H9 (cell line): ENCODE measurements around the gene AP1G2. TPM values are rescaled to one million over a fixed set of nuclear protein-coding genes. Genes with fewer than 3 reads are reported as not detected.
A peak's percentile ranks its signal among the peaks of the same experiment; 100 is the strongest.

Experiments
- DNase-seq: peaks from one replicate; pipeline ENCODE4 v3.0.0-alpha.2; 2017
- H2AFZ ChIP-seq: one replicate; pipeline ENCODE4 v1.6.1; 2013; ENCODE audit warnings: mild to moderate bottlenecking, low read length, control low read depth, moderate library complexity
- H2AK5ac ChIP-seq: 2 replicates; pipeline ENCODE4 v1.6.1; 2013; ENCODE audit warnings: low read length, control low read depth, mixed read lengths; ENCODE audit not compliant: insufficient read length
- H2BK120ac ChIP-seq: one replicate; pipeline ENCODE4 v1.6.1; 2013; ENCODE audit warnings: low read depth, mild to moderate bottlenecking, low read length, control low read depth, inconsistent platforms; ENCODE audit not compliant: poor library complexity, severe bottlenecking
- H2BK12ac ChIP-seq: 2 replicates; pipeline ENCODE4 v1.6.1; 2013; ENCODE audit warnings: low read length, control low read depth, mixed read lengths, low read depth; ENCODE audit not compliant: insufficient read length
- H2BK15ac ChIP-seq: 2 replicates; pipeline ENCODE4 v1.6.1; 2013; ENCODE audit warnings: low read depth, low read length, control low read depth
- H2BK20ac ChIP-seq: one replicate; pipeline ENCODE4 v1.6.1; 2013; ENCODE audit warnings: low read depth, mild to moderate bottlenecking, low read length, control low read depth, inconsistent platforms; ENCODE audit not compliant: poor library complexity, severe bottlenecking
- H2BK5ac ChIP-seq: 2 replicates; pipeline ENCODE4 v1.6.1; 2013; ENCODE audit warnings: low read length, control low read depth, mixed read lengths; ENCODE audit not compliant: insufficient read length
- H3K14ac ChIP-seq: 2 replicates; pipeline ENCODE4 v1.6.1; 2013; ENCODE audit warnings: low read length, control low read depth; ENCODE audit not compliant: insufficient read depth
- H3K18ac ChIP-seq: 2 replicates; pipeline ENCODE4 v1.6.1; 2013; ENCODE audit warnings: low read depth, mild to moderate bottlenecking, mixed read lengths, low read length, control low read depth; ENCODE audit not compliant: insufficient read length
- H3K23ac ChIP-seq: 2 replicates; pipeline ENCODE4 v1.6.1; 2013; ENCODE audit warnings: low read length, control low read depth, mixed read lengths, low read depth; ENCODE audit not compliant: insufficient read length
- H3K23me2 ChIP-seq: 2 replicates; pipeline ENCODE4 v1.6.1; 2013; ENCODE audit warnings: low read depth, mild to moderate bottlenecking, mixed read lengths, low read length, control low read depth; ENCODE audit not compliant: insufficient read length, poor library complexity, severe bottlenecking
- H3K27ac ChIP-seq: 2 replicates; pipeline ENCODE4 v1.5.1; 2013; ENCODE audit warnings: low read length, control low read depth, mixed read lengths, low read depth; ENCODE audit not compliant: insufficient read length
- H3K27me3 ChIP-seq: 2 replicates; pipeline ENCODE4 v1.6.1; 2013; ENCODE audit warnings: low read length, control low read depth, inconsistent platforms; ENCODE audit not compliant: insufficient read depth
- H3K4ac ChIP-seq: 2 replicates; pipeline ENCODE4 v1.6.1; 2013; ENCODE audit warnings: low read depth, mild to moderate bottlenecking, control low read depth, inconsistent platforms, low read length, moderate library complexity
- H3K4me1 ChIP-seq: 2 replicates; pipeline ENCODE4 v1.6.1; 2013; ENCODE audit warnings: low read length, control low read depth, inconsistent platforms; ENCODE audit not compliant: insufficient read depth
- H3K4me2 ChIP-seq: 2 replicates; pipeline ENCODE4 v1.6.1; 2013; ENCODE audit warnings: low read length, control low read depth, mixed read lengths; ENCODE audit not compliant: insufficient read length, insufficient read depth
- H3K56ac ChIP-seq: 2 replicates; pipeline ENCODE4 v1.6.1; 2013; ENCODE audit warnings: low read depth, mild to moderate bottlenecking, mixed read lengths, low read length, control low read depth; ENCODE audit not compliant: insufficient read length
- H3K79me1 ChIP-seq: 2 replicates; pipeline ENCODE4 v1.6.1; 2013; ENCODE audit warnings: low read depth, mild to moderate bottlenecking, moderate library complexity, low read length, control low read depth, inconsistent platforms; ENCODE audit not compliant: insufficient read depth, poor library complexity, severe bottlenecking
- H3K79me2 ChIP-seq: 2 replicates; pipeline ENCODE4 v1.6.1; 2013; ENCODE audit warnings: low read length, control low read depth, inconsistent platforms; ENCODE audit not compliant: insufficient read depth
- H3K9ac ChIP-seq: 2 replicates; pipeline ENCODE4 v1.6.1; 2013; ENCODE audit warnings: low read length, control low read depth, mixed read lengths; ENCODE audit not compliant: insufficient read length; ENCODE audit errors: extremely low read depth
- H3K9me3 ChIP-seq: one replicate; pipeline ENCODE4 v1.6.1; 2013; ENCODE audit warnings: low read depth, low read length, inconsistent platforms; ENCODE audit not compliant: control insufficient read depth
- H3T11ph ChIP-seq: one replicate; pipeline ENCODE4 v1.6.1; 2013; ENCODE audit warnings: mild to moderate bottlenecking, low read length, control low read depth, inconsistent platforms
- H4K20me1 ChIP-seq: one replicate; pipeline ENCODE4 v1.6.1; 2013; ENCODE audit not compliant: control insufficient read depth, insufficient read length, insufficient read depth
- H4K5ac ChIP-seq: 2 replicates; pipeline ENCODE4 v1.6.1; 2013; ENCODE audit warnings: low read depth, mild to moderate bottlenecking, mixed read lengths, low read length, control low read depth; ENCODE audit not compliant: insufficient read length
- H4K8ac ChIP-seq: replicated peaks from 2 replicates; pipeline ENCODE4 v1.6.1; 2013; ENCODE audit warnings: low read length, control low read depth, mixed read lengths, low read depth; ENCODE audit not compliant: insufficient read length
- H4K91ac ChIP-seq: 2 replicates; pipeline ENCODE4 v1.6.1; 2013; ENCODE audit warnings: low read depth, mild to moderate bottlenecking, moderate library complexity, mixed read lengths, low read length, control low read depth; ENCODE audit not compliant: insufficient read length
- H3K27ac Mint-ChIP-seq, 3 experiments: 2 replicates in 2 of 3; 3 replicates in 1 of 3; pipeline ENCODE4 v1.8.0; 2020 to 2021; ENCODE audit warnings: mixed read lengths in 3 of 3, mild to moderate bottlenecking in 1 of 3, moderate library complexity in 1 of 3
- H3K27me3 Mint-ChIP-seq: 2 replicates; pipeline ENCODE4 v1.8.0; 2021; ENCODE audit warnings: low read depth, mild to moderate bottlenecking, moderate library complexity, mixed read lengths
- H3K36me3 Mint-ChIP-seq, 3 experiments: 2 replicates in 2 of 3; 3 replicates in 1 of 3; pipeline ENCODE4 v1.8.0; 2020 to 2021; ENCODE audit warnings: low read depth in 3 of 3, mixed read lengths in 3 of 3; ENCODE audit not compliant: insufficient read depth in 1 of 3
- H3K4me1 Mint-ChIP-seq, 2 experiments: 2 replicates each; pipeline ENCODE4 v1.8.0; 2020; ENCODE audit warnings: mixed read lengths in 2 of 2
- H3K4me3 Mint-ChIP-seq, 2 experiments: 2 replicates in 1 of 2; 3 replicates in 1 of 2; pipeline ENCODE4 v1.8.0; 2020 to 2021; ENCODE audit warnings: mild to moderate bottlenecking in 2 of 2, mixed read lengths in 2 of 2, moderate library complexity in 1 of 2
- H3K9me3 Mint-ChIP-seq, 2 experiments: 2 replicates in 1 of 2; 3 replicates in 1 of 2; pipeline ENCODE4 v1.8.0; 2020; ENCODE audit warnings: mild to moderate bottlenecking in 2 of 2, mixed read lengths in 2 of 2, moderate library complexity in 1 of 2
- WGBS: extraction: QIAGEN DNeasy Blood & Tissue Kit; methylation state at CpG from one replicate; pipeline ENCODE4 v1.1.7; 2013; ENCODE audit warnings: missing lambda C conversion rate, low lambda C conversion rate, mixed read lengths; ENCODE audit not compliant: insufficient read length; ENCODE audit errors: extremely low coverage; 5-methylcytosine and 5-hydroxymethylcytosine counted together
- total RNA-seq: library from RNA; stranded (reverse); gene quantifications from 2 replicates; pipeline ENCODE4 v1.2.1, GENCODE V29; 2021
- TF ChIP-seq, protein P1 (sequence below): fragments of 200-600 bp; sonication (generic); conservative IDR thresholded peaks from 3 replicates; pipeline ENCODE4 v1.8.0; 2021; ENCODE audit warnings: antibody characterized with exemption, mild to moderate bottlenecking

The AP1G2 gene
- total RNA-seq, 1 experiment from 2014 or later, result 107 TPM

DNA sequence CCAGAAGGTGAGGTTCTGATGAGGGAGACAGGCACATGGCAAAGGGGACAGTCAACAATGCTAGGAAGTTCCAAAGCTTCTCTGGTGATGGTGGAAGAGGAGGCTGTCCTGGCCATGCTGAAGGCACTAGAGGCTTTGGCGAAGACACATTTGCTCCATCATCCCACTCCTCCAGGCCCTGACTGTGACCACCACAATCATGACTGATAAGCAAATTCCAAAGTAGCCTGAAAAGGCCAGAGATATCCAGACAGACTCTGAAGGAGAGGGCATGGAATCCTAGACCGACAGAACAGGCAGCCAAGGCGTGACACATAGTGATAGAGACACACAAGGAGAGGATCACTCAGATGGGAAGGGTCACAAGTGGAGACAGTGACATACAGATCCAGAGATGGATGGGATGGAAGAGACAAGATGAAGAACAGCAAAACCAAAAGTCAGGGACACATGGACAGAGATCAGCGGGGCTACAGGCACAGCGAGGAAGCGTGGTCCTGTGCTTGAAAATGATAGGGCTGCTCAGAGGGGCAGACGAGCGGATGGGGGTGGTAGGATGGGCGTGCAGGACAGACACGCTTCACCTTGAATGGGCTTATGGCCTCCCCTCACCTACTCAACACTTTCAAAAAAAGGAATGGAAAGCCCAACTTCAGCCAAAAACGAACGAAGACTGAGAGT, 17.3 kb downstream of the AP1G2 start:
- Histone ChIP-seq H4K8ac (no peak overlapping the region), H3K23ac (no peak overlapping the region), H2BK120ac (no peak overlapping the region), H3T11ph (no peak overlapping the region), H3K4me1 (peaks cover 37% of the 10 kb centered on the region; the same call in 1 of the 2 replicates), H3K18ac (peak overlapping the region; percentile 84), H3K9ac (peak overlapping the region; percentile 92), H2AK5ac (no peak overlapping the region), H3K79me1 (no peaks in the 10 kb centered on the region), H2BK12ac (no peak overlapping the region), H3K4me2 (peak overlapping the region; percentile 96), H3K56ac (no peak overlapping the region), H3K4ac (no peak overlapping the region; the same call in 1 of the 2 replicates), H3K9me3 (no peaks in the 10 kb centered on the region), H4K5ac (no peak overlapping the region), H2AFZ (no peak overlapping the region), H3K14ac (peak overlapping the region; percentile 14), H3K27ac (no peak overlapping the region), H3K79me2 (peaks cover 13% of the 10 kb centered on the region; the same call in 1 of the 2 replicates), H3K23me2 (peaks cover 19% of the 10 kb centered on the region), H4K20me1 (no peaks in the 10 kb centered on the region), H2BK15ac (no peak overlapping the region), H3K27me3 (no peaks in the 10 kb centered on the region), H4K91ac (no peak overlapping the region), H2BK5ac (no peak overlapping the region), H2BK20ac (no peak overlapping the region)
- Mint-ChIP-seq H3K4me3 (no peak overlapping the region), H3K36me3 (0 out of 7 replicates have a peak, but pooled peaks cover 0 to 8% (median 0%) of the 10 kb centered on the region in 3 experiments), H3K27ac (no peak overlapping the region), H3K27me3 (no peaks in the 10 kb centered on the region; the same call in 1 of the 2 replicates), H3K9me3 (no peaks in the 10 kb centered on the region), H3K4me1 (peaks cover 5 to 11% of the 10 kb centered on the region in 2 experiments)
- no CpG with 5 or more reads among the region's 12 CpGs for WGBS
- TF ChIP-seq, protein P1, sequence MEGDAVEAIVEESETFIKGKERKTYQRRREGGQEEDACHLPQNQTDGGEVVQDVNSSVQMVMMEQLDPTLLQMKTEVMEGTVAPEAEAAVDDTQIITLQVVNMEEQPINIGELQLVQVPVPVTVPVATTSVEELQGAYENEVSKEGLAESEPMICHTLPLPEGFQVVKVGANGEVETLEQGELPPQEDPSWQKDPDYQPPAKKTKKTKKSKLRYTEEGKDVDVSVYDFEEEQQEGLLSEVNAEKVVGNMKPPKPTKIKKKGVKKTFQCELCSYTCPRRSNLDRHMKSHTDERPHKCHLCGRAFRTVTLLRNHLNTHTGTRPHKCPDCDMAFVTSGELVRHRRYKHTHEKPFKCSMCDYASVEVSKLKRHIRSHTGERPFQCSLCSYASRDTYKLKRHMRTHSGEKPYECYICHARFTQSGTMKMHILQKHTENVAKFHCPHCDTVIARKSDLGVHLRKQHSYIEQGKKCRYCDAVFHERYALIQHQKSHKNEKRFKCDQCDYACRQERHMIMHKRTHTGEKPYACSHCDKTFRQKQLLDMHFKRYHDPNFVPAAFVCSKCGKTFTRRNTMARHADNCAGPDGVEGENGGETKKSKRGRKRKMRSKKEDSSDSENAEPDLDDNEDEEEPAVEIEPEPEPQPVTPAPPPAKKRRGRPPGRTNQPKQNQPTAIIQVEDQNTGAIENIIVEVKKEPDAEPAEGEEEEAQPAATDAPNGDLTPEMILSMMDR, result no peak
- no peak for DNase-seq
